GM12874 (cell line): ENCODE data around the gene ZYG11A.
A peak's percentile ranks its signal among the peaks of the same experiment; 100 is the strongest.

ENCODE experiments used
- TF ChIP-seq, protein P1 (sequence below): IDR thresholded peaks from 2 replicates; pipeline ENCODE4 v1.5.1; 2011; ENCODE audit warnings: low read depth, mild to moderate bottlenecking, control low read depth, low read length, moderate library complexity; ENCODE audit not compliant: insufficient read depth

ZYG11A gene

DNA sequence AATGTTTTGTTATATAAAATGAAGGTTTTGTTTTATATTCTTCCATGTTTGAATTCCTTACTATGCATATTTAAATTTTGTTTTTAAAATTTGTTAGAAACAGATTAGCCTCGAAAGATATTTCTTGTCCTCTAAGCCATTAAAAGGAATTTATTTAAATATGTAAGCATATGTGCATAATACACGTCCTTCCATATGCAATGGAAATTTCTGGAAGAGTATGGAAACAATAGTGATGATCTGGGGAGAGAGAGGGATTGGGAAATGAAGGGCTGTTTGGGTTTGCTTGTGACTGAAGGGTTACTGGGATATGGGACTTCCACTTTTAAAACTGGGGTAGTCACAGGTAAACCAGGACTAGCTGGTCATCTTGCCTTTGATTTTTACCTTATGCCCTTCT lies 57.8 kb downstream of the ZYG11A start:
- TF ChIP-seq, protein P1, sequence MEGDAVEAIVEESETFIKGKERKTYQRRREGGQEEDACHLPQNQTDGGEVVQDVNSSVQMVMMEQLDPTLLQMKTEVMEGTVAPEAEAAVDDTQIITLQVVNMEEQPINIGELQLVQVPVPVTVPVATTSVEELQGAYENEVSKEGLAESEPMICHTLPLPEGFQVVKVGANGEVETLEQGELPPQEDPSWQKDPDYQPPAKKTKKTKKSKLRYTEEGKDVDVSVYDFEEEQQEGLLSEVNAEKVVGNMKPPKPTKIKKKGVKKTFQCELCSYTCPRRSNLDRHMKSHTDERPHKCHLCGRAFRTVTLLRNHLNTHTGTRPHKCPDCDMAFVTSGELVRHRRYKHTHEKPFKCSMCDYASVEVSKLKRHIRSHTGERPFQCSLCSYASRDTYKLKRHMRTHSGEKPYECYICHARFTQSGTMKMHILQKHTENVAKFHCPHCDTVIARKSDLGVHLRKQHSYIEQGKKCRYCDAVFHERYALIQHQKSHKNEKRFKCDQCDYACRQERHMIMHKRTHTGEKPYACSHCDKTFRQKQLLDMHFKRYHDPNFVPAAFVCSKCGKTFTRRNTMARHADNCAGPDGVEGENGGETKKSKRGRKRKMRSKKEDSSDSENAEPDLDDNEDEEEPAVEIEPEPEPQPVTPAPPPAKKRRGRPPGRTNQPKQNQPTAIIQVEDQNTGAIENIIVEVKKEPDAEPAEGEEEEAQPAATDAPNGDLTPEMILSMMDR: no peak

DNA sequence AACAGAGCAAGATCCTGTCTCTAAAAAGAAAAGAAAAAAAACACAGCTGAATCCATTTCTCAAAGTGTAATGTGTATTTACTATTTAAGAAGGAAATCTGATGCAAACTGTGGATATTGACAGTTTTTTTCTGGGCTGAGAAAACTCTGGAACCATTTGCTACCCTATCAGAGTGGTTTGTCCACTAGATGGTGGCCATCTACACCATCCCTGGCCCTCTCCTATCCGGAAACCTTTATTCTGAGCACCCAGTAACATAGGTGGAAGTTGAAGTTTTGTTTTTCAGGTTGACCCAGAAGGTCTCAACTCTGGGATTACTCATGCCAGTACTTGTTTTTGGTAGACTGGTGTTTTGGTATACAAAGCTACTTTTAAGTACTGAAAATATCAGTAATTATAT lies 58.8 kb downstream of the ZYG11A start:
- TF ChIP-seq, protein P1: no peak

DNA sequence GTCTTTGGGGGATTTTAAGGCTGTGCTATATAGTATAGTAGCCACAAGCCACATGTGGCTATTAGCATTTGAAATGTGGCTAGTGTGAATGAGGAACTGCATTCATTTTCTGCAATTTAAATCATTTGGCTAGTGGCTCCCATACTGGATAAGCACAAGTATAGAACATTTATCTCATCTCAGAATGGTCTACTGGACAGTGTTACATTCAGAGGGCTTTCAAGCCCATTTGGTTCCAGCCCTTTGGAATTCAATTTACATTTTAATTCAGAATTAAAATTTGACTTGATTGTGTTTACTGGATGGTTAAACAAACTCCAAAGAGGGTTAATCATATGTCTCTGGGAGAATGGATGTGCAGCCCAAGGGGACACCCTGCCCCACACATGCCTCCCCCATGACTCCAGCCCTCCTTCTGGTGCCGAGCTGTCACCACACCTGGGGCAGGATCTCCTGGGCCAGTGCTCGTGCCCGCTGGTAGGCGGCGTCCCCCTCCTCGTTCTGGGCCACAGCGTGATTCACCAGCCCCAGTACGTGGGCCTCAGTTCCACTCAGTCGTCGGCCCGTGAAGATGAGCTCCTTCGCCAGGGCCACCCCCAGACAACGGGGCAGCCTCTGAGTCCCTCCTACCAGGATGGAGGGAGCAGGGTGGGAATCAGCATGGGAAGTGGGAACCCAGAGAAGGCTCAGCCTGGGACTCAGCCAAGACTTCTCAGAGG lies 61.8 kb downstream of the ZYG11A start:
- TF ChIP-seq, protein P1: no peak

DNA sequence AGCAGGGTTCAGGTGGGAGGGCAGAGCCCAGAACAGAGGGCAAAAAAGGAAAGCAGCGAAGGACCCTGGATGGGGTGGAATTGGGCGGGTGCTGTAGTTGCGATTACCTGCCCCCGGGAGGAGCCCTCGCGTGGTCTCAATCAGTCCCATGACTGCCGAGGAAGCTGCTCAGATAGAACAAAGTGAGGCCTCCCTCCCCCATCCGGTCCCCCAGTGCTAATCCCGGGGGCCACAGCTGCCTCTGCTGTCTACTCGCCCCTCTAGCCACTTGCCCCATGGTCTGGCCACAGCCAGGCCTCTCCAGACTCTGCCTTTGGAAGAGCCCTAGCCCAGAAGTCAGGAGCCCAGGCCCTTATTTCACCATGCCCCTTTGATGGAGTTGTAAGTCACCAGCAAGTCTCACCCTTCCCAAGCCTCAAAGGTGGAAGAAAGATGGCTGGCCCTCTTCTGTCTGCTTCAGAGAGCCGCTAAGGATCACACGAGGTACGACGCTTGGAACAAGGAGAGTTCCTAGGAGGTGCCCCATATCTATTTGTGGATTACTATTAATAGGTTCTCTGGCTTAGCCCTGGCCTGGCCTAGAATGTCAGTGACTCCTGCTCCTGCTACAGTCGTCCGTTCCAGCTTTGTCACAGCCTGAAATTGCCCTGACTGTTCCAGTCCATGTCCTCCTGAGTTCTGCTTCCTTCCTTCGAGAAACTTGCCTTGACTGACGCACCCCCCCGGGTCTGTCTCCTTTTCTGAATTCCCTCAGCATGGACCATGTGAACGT lies 62.6 kb downstream of the ZYG11A start:
- TF ChIP-seq, protein P1: peak; percentile 75

DNA sequence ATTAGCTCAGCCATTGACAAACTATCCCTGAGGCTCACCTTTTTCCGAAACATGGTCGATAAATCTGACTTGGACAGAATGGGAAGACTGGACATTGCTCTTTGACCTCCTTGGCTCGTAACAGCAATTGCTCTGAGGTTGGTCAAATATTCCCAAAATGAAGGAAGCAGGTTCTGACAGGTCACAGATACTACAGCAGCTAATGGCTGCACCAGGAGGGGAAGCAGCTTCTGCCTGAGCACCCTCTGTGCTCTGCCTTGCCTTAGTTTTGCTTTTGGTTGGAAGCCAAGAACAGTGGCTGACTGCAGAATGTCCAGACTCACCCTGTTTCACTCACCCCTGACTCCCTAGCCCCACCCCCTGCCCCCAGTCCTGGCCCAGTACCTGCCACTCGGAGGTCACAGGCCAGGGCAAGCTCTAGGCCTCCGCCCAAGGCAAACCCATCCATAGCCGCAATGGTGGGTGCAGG lies 63.6 kb downstream of the ZYG11A start:
- TF ChIP-seq, protein P1: no peak

DNA sequence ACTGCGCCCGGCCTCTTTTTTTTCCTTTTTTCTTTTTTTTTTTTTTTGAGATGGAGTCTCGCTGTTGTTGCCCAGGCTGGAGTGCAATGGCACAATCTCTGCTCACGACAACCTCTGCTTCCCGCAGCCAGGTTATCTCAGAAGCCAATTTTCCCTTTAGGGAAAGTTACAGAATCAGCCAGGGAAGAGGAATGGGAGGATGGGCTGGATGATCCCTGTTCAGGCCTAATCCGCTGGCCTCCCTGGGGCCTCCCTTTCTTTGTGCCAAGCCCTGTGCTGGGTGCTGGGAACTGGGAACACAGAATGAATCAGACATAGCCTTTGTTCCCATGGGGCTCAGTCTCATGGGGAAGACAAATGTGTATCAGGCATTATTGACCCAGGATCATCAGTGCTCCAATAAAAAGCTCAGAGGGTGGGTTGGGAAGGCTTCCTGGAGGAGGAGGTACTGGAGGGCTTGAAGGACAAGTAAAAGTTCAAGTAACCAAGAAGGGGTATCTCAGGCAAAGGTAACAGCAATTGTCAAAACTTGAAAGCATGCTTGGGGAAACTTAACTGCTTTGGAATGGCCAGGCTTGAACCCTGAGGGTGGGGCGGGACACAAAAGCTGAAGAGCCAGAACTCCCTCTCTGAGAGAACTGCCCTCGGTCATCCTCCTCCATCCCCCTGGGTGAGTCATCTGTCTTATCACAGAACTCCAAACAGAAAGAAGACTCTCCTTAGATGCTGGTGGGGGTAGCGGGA lies 64.7 kb downstream of the ZYG11A start:
- TF ChIP-seq, protein P1: no peak

DNA sequence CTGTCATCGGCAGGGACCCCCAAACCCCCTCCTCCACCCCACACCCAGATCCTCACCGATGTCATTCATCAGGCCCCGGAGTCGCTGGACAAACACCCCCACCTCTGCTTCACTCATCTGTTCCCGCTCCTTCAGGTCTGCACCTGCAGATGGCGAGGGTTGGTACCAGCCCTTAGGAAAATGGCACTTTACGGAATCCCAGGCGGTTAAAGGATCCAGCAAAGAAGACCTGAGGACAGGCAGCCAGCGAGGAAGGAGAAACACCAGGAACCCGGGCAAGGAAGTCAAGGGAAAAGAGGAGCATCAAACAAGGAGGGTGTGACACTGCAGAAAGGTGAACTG lies 65.2 kb downstream of the ZYG11A start:
- TF ChIP-seq, protein P1: no peak
